DND-41 (cell line): ENCODE results near the gene ASXL1.

Experiments used
- ATAC-seq: fragments of 200-7000 bp; cut with Tn5 transposase; 3 replicates; pipeline ENCODE4 v1.9.1; 2021; ENCODE audit warnings: low read depth; ENCODE audit not compliant: insufficient read depth
- DNase-seq: peaks from one replicate; pipeline ENCODE4 v3.0.0-alpha.2; 2020
- H2AFZ ChIP-seq: 2 replicates; pipeline ENCODE4 v1.6.0; 2012; ENCODE audit warnings: low read depth, low read length
- H3K27ac ChIP-seq: 2 replicates; pipeline ENCODE4 v1.5.1; 2012; ENCODE audit warnings: low read length, inconsistent platforms
- H3K27me3 ChIP-seq: fragments of 200-600 bp; sonication (generic); 2 replicates; pipeline ENCODE4 v1.6.0; 2012; ENCODE audit warnings: low read length, mild to moderate bottlenecking, inconsistent platforms; ENCODE audit not compliant: insufficient read depth, poor library complexity
- H3K36me3 ChIP-seq: 2 replicates; pipeline ENCODE4 v1.5.1; 2012; ENCODE audit warnings: low read length, inconsistent platforms; ENCODE audit not compliant: insufficient read depth
- H3K4me1 ChIP-seq: 2 replicates; pipeline ENCODE4 v1.5.1; 2012; ENCODE audit warnings: mild to moderate bottlenecking, low read length; ENCODE audit not compliant: insufficient read depth
- H3K4me2 ChIP-seq: 2 replicates; pipeline ENCODE4 v1.6.0; 2012; ENCODE audit warnings: mild to moderate bottlenecking, moderate library complexity, low read length, inconsistent platforms; ENCODE audit not compliant: insufficient read depth
- H3K4me3 ChIP-seq, 2 experiments: fragments of 200-600 bp in 1 of 2; shearing (Covaris generic) in 1 of 2; 2 replicates each; pipeline ENCODE4 v1.5.1; 2012 to 2016; ENCODE audit warnings: inconsistent platforms in 2 of 2, low read length in 2 of 2, mild to moderate bottlenecking in 2 of 2, low read depth in 1 of 2, moderate library complexity in 1 of 2
- H3K79me2 ChIP-seq: 2 replicates; pipeline ENCODE4 v1.6.0; 2012; ENCODE audit warnings: low read length, inconsistent platforms; ENCODE audit not compliant: insufficient read depth
- H3K9ac ChIP-seq: 2 replicates; pipeline ENCODE4 v1.6.0; 2012; ENCODE audit warnings: low read depth, mild to moderate bottlenecking, inconsistent platforms, low read length, moderate library complexity
- H3K9me3 ChIP-seq: 2 replicates; pipeline ENCODE4 v1.5.1; 2012; ENCODE audit warnings: low read length, moderate library complexity, mild to moderate bottlenecking, inconsistent platforms; ENCODE audit not compliant: insufficient read depth, severe bottlenecking
- H4K20me1 ChIP-seq: 2 replicates; pipeline ENCODE4 v1.6.0; 2012; ENCODE audit warnings: low read length; ENCODE audit not compliant: insufficient read depth
- CTCF ChIP-seq: IDR thresholded peaks from 2 replicates; pipeline ENCODE4 v1.5.1; 2012; ENCODE audit warnings: borderline replicate concordance, low read length, moderate library complexity, mild to moderate bottlenecking; ENCODE audit not compliant: poor library complexity, severe bottlenecking; ENCODE audit errors: extremely low read depth
- EZH2 ChIP-seq: IDR thresholded peaks from 3 replicates; pipeline ENCODE4 v1.6.1; 2012; ENCODE audit warnings: borderline replicate concordance, low read depth, mild to moderate bottlenecking, moderate library complexity, low read length, inconsistent platforms; ENCODE audit not compliant: severe bottlenecking

Gene ASXL1

GRCh38 chr20:32325706-32326503, 32.2 kb upstream of the ASXL1 start:
- H3K79me2 ChIP-seq: no peaks in the 10 kb centered on the region
- no peak for TF ChIP-seq CTCF
- no peak for TF ChIP-seq EZH2
- no peaks in the 10 kb centered on the region for H3K9me3 ChIP-seq
- H2AFZ ChIP-seq: no peak overlapping the region
- ATAC-seq (no peak), DNase-seq (no peak)
- H4K20me1 ChIP-seq: no peaks in the 10 kb centered on the region
- H3K4me1 ChIP-seq: no peaks in the 10 kb centered on the region
- H3K9ac ChIP-seq: no peak overlapping the region
- H3K4me3 ChIP-seq: no peak overlapping the region
- H3K4me2 ChIP-seq: no peak overlapping the region
- no peaks in the 10 kb centered on the region for H3K27me3 ChIP-seq
- H3K27ac ChIP-seq: no peak overlapping the region
- H3K36me3 ChIP-seq: peaks cover 24% of the 10 kb centered on the region; the same call in 1 of the 2 replicates

GRCh38 chr20:32326504-32326845, 31.7 kb upstream of the ASXL1 start:
- DNase-seq (no peak), ATAC-seq (no peak)
- no peaks in the 10 kb centered on the region for H4K20me1 ChIP-seq
- H3K27me3 ChIP-seq: no peaks in the 10 kb centered on the region
- no peak overlapping the region for H3K4me2 ChIP-seq
- H3K36me3 ChIP-seq: peaks cover 30% of the 10 kb centered on the region
- no peaks in the 10 kb centered on the region for H3K9me3 ChIP-seq
- H3K27ac ChIP-seq: no peak overlapping the region
- H3K4me3 ChIP-seq: no peak overlapping the region
- no peak overlapping the region for H3K9ac ChIP-seq
- no peaks in the 10 kb centered on the region for H3K79me2 ChIP-seq
- no peak overlapping the region for H2AFZ ChIP-seq
- no peaks in the 10 kb centered on the region for H3K4me1 ChIP-seq
- TF ChIP-seq EZH2 (no peak), CTCF (no peak)

GRCh38 chr20:32327087-32327681, 30.9 kb upstream of the ASXL1 start:
- Histone ChIP-seq H3K4me2 (no peak overlapping the region), H3K27ac (no peak overlapping the region), H3K4me1 (no peaks in the 10 kb centered on the region), H2AFZ (no peak overlapping the region), H3K9ac (no peak overlapping the region), H3K4me3 (no peak overlapping the region), H3K27me3 (no peaks in the 10 kb centered on the region), H3K9me3 (no peaks in the 10 kb centered on the region), H4K20me1 (no peaks in the 10 kb centered on the region), H3K36me3 (peaks cover 37% of the 10 kb centered on the region), H3K79me2 (no peaks in the 10 kb centered on the region)
- TF ChIP-seq CTCF (no peak), EZH2 (no peak)
- DNase-seq: no peak
- no peak for ATAC-seq
